Measurements from ENCODE around the gene PDE9A. TPM values are rescaled to one million over a fixed set of nuclear protein-coding genes. Genes with fewer than 3 reads are reported as not detected.

PDE9A gene
- total RNA-seq, 1 donor: 9.5 TPM

GRCh38 chr21:42672699-42673458 is 19.5 kb downstream of the PDE9A start:
- TF ChIP-seq CTCF (IDR thresholded peaks at IDR 0.05; ENCODE audit: insufficient read depth, low read depth, low read length): no peak
- DNase-seq (ENCODE audit: low read depth): peak; percentile 96

GRCh38 chr21:42673633-42674328 is 20.4 kb downstream of the PDE9A start:
- H3K4me3 ChIP-seq (ENCODE audit: low read depth, low read length): no peak overlapping the region
- no peak for DNase-seq (ENCODE audit: low read depth)
- no peak for TF ChIP-seq CTCF (IDR thresholded peaks at IDR 0.05; ENCODE audit: insufficient read depth, low read depth, low read length)

More at GRCh38 chr21:42672699-42673458, 19.5 kb downstream of the PDE9A start:
- H3K4me3 ChIP-seq (ENCODE audit: low read depth, low read length): no peak overlapping the region

- DNase-seq (ENCODE audit: low read depth): peak; percentile 60
- peak overlapping the region; percentile 24 for H3K4me3 ChIP-seq (ENCODE audit: low read depth, low read length)
- TF ChIP-seq CTCF (IDR thresholded peaks at IDR 0.05; ENCODE audit: insufficient read depth, low read depth, low read length): no peak
Measured at GRCh38 chr21:42674351-42674940, 21.0 kb downstream of the PDE9A start.

- no peak for DNase-seq (ENCODE audit: low read depth)
- no peak overlapping the region for H3K4me3 ChIP-seq (ENCODE audit: low read depth, low read length)
- TF ChIP-seq CTCF (IDR thresholded peaks at IDR 0.05; ENCODE audit: insufficient read depth, low read depth, low read length): no peak
Measured at GRCh38 chr21:42675403-42675802, 22.0 kb downstream of the PDE9A start.

- no peak overlapping the region for H3K4me3 ChIP-seq (ENCODE audit: low read depth, low read length)
- no peak for DNase-seq (ENCODE audit: low read depth)
- no peak for TF ChIP-seq CTCF (IDR thresholded peaks at IDR 0.05; ENCODE audit: insufficient read depth, low read depth, low read length)
Measured at GRCh38 chr21:42676808-42677207, 23.4 kb downstream of the PDE9A start.

DNA sequence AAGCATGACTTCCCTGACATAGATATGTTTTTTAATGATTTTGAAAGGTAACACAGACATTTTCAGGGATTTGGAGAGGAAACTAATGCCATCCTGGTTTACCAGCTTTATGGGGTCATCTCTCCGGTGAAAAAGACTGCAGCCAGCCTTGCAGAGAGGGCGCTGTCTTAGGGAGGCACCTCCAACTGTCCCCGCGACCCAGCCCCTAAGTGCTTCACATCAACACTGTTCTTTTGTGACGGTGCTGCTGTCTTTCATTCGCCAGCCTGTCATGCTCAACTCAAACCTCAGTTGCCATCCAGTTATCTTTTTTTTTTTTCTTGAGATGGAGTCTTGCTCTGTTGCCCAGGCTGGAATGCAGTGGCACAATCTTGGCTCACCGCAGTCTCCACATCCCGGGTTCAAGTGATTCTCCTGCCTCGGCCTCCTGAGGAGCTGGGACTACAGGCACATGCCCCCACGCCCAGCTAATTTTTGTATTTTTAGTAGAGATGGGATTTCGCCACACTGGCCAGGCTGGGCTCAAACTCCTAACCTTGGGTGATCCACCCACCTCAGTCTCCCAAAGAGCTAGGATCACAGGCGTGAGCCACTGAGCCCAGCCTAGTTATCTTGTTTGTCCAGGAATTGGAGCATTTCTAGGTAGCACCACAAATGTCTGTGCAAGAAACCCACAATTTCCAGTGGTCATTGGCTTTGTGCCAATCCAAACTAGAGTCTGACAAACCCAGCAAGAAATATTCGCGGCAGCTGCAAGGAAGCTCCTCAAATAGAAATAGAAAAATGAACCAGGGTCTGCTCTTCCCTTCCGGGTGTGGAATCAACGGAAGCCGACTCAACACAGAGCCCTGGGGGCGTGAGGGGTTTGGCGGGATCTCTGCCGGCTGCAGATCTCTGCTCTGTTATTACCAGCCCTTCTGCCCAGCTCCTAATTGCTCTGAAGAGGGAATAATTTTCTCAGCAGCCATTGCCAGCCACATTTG is 24.2 kb downstream of the PDE9A start:
- TF ChIP-seq CTCF (IDR thresholded peaks at IDR 0.05; ENCODE audit: insufficient read depth, low read depth, low read length): no peak
- H3K4me3 ChIP-seq (ENCODE audit: low read depth, low read length): no peak overlapping the region
- DNase-seq (ENCODE audit: low read depth): peak; percentile 67
